Stimulated activated CD4-positive, alpha-beta T cell treated with anti-CD3 and anti-CD28 coated beads, Interleukin-1b, Interleukin-23, amount 100 ng/mL, for 1 hour (primary cell): ENCODE measurements around the gene WSCD2.

Experiments
- DNase-seq, 2 donors: peaks; one replicate each; pipeline ENCODE4 v3.0.0-alpha.2; 2020; ENCODE audit warnings: low read depth in 2 of 2

Gene WSCD2

DNA sequence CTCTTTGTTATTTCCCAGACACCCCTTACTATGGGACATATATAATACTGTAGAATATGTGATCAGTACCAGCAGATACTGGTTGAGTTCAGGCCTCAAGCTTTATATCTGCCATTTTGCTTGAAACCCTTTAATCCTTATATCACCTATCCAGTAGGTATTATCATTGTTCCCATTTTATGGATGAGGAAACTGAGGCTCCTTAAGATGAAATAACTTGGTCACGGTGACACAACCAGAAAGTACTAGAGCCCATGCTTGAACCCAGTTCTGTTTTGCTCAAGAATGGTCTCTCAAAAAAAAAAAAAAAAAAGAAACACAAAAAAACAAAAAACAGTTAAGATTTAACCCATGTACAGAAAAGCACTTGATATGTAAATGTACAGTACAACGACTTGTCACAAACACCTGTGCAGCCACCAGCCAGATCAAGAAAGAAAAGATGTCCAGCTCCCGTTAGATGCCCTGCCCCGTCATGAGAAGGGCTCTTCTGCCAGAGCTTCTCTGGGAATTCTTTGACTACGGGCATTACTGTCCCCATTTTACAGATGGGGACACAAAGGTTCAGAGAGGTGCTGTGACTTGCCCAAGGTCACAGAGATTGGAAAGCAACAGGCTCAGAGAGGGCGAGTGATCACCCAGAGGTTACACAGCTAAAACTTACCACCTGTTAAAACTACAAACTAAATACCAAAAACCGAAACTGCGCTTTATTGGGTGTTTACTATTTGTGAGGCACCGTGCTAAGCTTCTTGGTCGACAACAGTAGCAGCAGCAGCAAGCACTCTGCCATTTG, 669 bp upstream of the WSCD2 start:
- DNase-seq = no peak

DNA sequence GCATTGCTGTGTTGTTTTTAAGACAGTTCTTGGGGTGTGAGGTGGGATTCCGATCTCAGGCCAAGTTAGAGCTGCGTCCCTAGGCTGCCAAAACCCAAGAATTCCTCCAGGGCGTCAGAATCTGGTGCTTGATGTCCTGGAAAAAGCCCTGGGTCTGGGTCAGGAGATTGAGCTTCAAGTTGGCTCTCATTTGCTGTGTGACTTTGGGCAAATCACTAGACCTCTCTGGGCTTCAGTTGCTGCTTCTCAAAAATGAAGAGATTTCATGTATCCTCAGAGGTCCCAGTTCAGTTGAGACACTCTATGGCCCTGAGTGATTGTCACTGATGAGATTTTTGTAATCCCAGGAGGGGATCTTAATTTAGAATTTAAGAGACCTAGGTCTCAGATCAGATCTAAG, 1.9 kb downstream of the WSCD2 start:
- no peak for DNase-seq

DNA sequence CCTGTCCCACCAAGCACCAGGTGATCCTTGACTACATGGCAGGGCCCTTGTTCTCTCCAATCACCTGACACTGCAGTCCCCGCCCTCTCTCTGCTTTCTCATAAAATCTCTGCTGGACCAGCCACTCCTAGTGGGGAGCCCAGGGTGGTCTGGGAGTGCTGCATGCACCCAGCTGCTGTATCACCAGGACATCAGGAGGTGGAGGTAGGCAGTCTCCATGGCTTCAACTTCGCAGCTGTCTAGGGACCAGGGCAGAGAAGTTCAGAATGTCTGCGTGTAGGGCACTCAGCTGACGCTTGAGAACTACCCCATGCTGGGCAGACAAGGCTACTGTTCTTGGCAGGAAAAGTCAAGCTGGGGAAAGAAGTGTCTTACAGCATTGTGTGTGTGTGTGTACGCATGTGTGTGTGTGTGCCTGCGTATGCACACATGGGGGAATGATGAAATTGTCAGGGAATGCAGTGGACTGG, 2.6 kb downstream of the WSCD2 start:
- DNase-seq = no peak

DNA sequence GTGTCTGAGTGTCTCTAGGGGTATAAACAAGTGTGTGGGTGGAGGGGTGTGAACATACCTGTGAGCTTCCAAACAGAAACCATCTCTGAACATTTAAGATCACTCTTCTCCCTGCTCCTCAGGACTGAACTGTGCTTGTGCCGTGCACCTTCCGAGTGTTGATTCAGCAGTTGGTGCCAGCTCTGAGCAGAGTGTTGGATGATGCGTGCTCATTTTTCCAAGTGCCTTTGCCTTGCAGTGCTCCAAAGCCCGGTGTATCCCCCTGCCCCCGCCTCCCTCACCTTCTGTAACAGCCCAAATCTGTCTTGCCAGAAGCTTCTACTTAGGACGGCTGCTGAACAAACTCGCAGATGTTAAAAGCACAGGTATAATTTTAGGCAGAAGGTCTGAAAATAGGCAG, 4.4 kb downstream of the WSCD2 start:
- no peak for DNase-seq

DNA sequence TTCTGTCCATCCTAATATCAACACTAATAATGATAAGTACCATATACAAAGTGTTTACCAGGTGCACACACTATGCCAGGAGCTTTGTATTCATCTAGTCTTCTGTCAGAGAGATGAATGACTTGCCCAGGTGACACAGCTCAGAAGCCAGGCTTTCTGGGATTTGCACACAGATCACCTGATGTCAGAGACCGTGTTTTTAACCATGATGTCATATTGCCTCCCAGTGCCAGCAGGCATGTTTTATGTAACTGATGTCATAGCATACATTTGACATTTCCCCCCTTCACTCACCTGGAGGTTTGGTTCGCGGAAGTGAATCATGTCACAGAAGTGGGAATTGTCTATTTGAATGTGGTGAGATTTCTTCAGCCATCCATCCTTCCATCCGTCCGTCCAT, 5.7 kb downstream of the WSCD2 start:
- no peak for DNase-seq

GRCh38 chr12:108135627-108136026, 6.5 kb downstream of the WSCD2 start:
- no peak for DNase-seq

DNA sequence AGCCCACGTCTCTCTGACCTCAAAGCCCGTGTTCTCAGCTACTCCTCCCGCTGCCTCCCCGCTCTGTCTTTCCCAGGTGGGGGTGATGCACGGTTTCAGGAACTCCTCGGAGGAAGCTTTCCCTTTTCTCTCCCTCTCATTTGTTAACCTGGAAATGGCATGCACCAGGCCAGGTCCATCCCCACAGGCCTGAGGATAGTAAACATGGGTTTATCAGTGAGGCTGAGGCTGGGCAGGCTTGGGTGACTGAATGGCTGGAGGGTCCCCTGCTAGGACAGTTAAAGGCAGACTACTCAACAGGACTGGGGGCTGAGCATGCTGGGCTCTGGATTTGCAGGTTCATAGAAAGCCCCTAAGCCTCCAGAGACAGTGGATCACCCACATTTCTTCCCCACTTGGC, 7.6 kb downstream of the WSCD2 start:
- no peak for DNase-seq

- no peak for DNase-seq
Measured at GRCh38 chr12:108139454-108139853, 10.4 kb downstream of the WSCD2 start.

- no peak for DNase-seq
Measured at GRCh38 chr12:108140501-108140900, 11.4 kb downstream of the WSCD2 start.

- DNase-seq = no peak
Measured at GRCh38 chr12:108141600-108142130, 12.6 kb downstream of the WSCD2 start.

DNA sequence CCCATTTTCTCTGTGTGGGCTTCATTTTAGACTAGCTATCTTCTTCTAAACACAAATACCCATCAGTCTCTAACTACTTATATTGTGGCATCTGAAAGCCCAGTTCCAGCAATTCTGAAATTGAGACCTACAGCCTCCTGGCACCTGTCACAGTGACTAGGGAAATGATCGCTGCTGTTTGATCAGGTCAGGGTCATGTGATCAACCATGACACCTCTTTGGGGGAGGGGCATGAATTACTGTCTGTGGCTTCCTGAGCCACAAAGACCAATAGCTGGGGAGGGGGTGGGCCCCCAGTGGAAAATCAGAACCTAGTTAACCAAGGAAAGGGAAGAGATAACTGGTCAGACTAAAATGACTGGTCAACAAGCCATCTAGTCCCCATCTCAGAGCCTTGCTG, 14.1 kb downstream of the WSCD2 start:
- DNase-seq = no peak

GRCh38 chr12:108144080-108144479, 15.0 kb downstream of the WSCD2 start:
- DNase-seq = no peak

DNA sequence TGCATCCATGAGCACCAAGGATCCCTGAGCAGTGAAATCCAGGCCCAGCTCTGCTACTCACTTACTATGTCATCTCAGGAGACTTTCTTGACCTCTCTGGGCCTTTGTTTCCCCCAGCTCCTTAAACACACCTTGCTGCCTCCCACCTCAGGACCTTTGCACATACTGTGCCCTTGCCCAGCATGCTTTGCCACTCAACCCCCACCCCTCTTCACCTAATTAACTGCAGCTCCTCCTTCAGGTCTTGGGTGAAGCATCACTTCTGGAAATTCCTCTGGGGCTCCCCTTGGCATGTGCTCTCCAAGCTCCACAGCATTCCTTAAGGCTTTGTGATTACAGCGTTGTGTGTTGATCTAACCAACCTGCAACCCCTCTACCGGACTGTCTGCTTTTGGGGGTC, 15.9 kb downstream of the WSCD2 start:
- DNase-seq = no peak

DNA sequence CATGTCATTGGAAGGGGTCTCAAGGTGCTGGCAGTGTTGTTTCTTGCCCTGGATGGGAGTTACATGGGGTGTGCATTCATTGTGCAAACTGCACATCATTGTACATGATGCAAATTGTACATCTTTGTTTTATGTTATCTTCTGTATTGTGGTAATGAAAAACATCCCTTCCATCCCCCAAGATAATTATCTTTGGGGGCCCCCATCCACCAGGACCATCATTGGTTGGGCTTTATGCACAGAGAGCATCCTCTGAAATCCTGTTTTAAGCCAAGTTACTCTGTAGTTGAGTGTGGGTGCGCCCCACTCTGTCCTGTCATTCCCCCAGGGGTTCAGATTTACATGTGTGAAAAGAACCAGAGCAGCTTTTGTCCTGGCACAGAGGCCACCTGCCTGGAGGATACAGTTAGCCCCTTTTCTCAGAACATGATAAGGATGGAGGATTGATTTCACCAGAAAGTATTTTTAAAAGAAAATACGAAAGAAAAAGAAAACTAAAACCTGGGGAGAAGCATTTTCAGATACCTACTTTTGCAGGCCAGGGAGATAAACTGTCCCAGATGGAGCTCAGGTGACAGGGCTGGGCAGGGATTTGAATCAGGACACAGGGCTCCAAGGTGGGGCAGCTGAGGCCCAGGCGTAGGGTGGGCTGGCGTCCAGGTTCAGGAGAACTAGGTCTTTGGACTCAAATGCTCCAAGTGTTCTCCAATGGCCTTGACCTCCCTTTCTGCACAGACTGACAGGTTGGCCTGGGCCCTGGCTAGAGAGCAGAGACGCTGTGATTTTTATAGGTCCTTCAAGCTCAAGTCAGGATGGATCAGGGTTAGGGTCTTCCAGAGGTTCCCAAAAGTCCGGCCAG, 17.2 kb downstream of the WSCD2 start:
- no peak for DNase-seq

- no peak for DNase-seq
Measured at GRCh38 chr12:108147279-108147678, 18.2 kb downstream of the WSCD2 start.

GRCh38 chr12:108148521-108149074, 19.5 kb downstream of the WSCD2 start:
- DNase-seq = no peak

GRCh38 chr12:108150436-108150835, 21.3 kb downstream of the WSCD2 start:
- DNase-seq = no peak

DNA sequence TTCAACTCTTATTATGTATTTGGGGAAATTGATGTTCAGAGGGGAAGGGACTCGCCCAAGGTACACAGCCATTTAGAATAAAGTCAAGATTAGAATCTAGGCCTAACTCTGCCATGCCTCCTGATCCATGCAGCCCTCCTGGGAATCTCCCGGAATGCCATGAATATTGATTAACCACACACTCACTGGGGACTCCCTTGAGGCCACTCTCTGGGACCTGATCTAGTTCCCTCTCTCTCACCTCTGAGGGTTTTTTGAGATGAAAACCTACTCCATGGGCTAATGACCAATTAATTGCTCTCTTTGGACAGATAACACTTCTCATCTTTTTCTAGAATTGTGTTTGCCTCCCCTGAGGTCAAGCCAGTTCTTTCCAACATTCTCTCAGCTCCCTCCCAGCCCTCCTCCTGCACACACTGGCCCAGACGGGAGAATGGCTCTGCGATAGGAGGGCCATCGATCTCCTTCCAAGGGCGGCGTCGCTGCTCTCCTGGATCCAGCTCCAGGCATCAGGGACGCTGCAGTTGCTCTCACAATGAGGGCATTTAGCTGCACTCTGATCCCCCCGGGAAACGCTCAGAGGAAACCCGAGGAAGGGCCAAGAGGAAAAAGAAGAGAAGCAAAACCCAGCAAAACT, 22.6 kb downstream of the WSCD2 start:
- DNase-seq = no peak

DNA sequence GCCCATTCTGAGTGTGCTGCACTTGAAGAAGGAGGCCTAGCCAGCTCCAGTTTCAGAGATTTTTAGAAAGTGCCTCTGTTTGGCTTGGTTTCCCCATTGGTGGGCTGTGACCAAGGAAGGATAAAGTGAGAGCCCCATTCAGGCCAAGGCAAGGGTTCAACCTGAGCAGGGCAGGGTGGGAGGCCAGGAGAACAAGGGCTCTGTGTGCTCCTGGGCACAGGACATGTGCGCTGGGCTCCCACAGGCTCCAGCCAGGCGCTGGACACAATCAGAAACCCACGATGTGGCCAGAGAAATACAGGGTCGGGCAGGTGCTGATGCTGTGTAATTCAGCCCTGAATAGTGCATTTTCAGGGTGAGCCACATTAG, 23.1 kb downstream of the WSCD2 start:
- DNase-seq = no peak

- DNase-seq = no peak
Measured at GRCh38 chr12:108156717-108157116, 27.6 kb downstream of the WSCD2 start.

DNA sequence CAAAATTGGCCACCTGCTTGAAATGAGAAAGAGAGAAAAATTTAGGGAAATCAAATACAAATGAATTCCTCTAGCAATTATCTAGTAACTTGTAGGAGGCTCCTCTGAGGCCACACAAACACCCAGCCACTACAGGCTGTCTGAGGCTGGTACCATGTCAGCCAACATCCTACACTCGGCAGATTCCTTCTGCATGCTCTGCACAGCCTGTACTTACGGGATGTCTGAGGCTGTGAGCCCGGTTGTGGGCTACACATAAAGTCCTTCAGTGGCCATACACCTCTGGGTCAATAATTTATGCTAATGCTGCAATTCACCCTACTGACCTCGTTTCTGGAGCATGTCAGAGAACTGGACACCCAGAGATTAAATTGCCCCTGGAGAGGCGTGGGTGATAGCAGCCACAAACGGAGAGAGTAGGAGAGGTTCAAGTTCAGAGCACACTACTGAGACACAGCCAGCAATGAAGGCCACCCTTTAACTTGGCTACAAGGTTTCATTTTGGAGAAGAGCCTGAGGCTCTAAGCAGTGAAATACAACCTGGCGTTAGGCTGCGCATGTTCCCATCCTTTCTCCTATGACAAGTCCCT, 28.9 kb downstream of the WSCD2 start:
- DNase-seq = no peak

DNA sequence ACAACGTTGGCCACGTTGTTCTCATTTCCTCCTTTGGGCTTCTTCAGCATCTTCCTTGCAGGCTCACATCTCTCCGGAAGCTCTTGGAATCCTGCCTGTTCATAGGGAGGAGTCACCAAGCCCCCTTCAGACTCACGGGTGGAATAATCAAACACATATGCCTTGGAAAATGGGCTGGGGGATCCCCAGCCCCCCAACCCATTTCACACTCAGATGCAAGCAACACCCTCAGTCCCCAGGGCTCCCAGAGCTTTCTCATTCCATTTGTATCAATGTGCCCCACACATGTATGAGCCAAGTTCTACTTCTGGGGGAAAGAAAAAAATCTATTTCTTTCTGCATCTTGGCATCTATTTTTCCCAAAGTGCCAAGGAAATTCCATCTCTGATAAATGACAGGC, 33.1 kb downstream of the WSCD2 start:
- DNase-seq = no peak
